SU-DHL-6 (cell line): ENCODE measurements around the gene EIF6.

Source experiments
- H2AFZ ChIP-seq: fragments of 200-600 bp; sonication (generic); 2 replicates; pipeline ENCODE4 v1.6.1; 2014; ENCODE audit warnings: low read depth, mild to moderate bottlenecking, moderate library complexity, mixed read lengths, antibody characterized with exemption, low read length; ENCODE audit not compliant: severe bottlenecking
- H3F3A ChIP-seq: fragments of 200-600 bp; shearing (Covaris generic); 2 replicates; pipeline ENCODE4 v1.6.0; 2016; ENCODE audit warnings: antibody characterized with exemption, mild to moderate bottlenecking; ENCODE audit not compliant: insufficient read depth
- H3K27ac ChIP-seq: fragments of 200-600 bp; sonication (generic); 2 replicates; pipeline ENCODE4 v1.5.1; 2016; ENCODE audit warnings: low read depth, mild to moderate bottlenecking, low read length, moderate library complexity, mixed read lengths
- H3K27me3 ChIP-seq: fragments of 200-600 bp; sonication (generic), shearing (Covaris generic); 2 replicates; pipeline ENCODE4 v1.6.0; 2014; ENCODE audit warnings: mild to moderate bottlenecking, low read length
- H3K36me3 ChIP-seq: fragments of 200-600 bp; sonication (generic); 2 replicates; pipeline ENCODE4 v1.6.1; 2014; ENCODE audit warnings: mild to moderate bottlenecking, low read length, mixed read lengths
- H3K4me2 ChIP-seq: fragments of 300-600, 200-600 bp; shearing (Covaris generic), sonication (generic); 2 replicates; pipeline ENCODE4 v1.6.0; 2014; ENCODE audit warnings: low read length, low read depth, mild to moderate bottlenecking; ENCODE audit not compliant: poor library complexity, severe bottlenecking
- H3K4me3 ChIP-seq: fragments of 200-600 bp; sonication (generic); 2 replicates; pipeline ENCODE4 v1.5.1; 2014; ENCODE audit warnings: antibody characterized with exemption, low read length, mild to moderate bottlenecking, mixed read lengths; ENCODE audit not compliant: insufficient read depth, poor library complexity, severe bottlenecking
- H3K79me2 ChIP-seq: fragments of 200-600 bp; sonication (generic); 2 replicates; pipeline ENCODE4 v1.6.1; 2014; ENCODE audit warnings: mild to moderate bottlenecking, low read length, moderate library complexity; ENCODE audit not compliant: insufficient read depth
- H3K9ac ChIP-seq: fragments of 200-600 bp; sonication (generic); 2 replicates; pipeline ENCODE4 v1.7.0; 2014; ENCODE audit warnings: mild to moderate bottlenecking, low read length
- H3K9me2 ChIP-seq: fragments of 200-600 bp; sonication (generic); replicated peaks from 2 replicates; pipeline ENCODE4 v1.6.1; 2014; ENCODE audit warnings: low read length; ENCODE audit not compliant: insufficient read depth
- H3K9me3 ChIP-seq: fragments of 200-600 bp; sonication (generic); 2 replicates; pipeline ENCODE4 v1.6.1; 2014; ENCODE audit warnings: low read length, mixed read lengths; ENCODE audit not compliant: insufficient read depth
- H4K20me1 ChIP-seq: fragments of 200-600 bp; sonication (generic); 2 replicates; pipeline ENCODE4 v1.6.1; 2014; ENCODE audit warnings: low read depth, mild to moderate bottlenecking, antibody characterized with exemption, low read length, moderate library complexity, mixed read lengths
- CTCF ChIP-seq: fragments of 200-600 bp; sonication (generic); IDR thresholded peaks from one replicate; pipeline ENCODE4 v1.5.1; 2017; ENCODE audit warnings: antibody characterized with exemption, mild to moderate bottlenecking, low read length, moderate library complexity; ENCODE audit not compliant: insufficient read depth, poor library complexity, severe bottlenecking
- EZH2phosphoT487 ChIP-seq: fragments of 200-600 bp; sonication (generic), shearing (Covaris generic); conservative IDR thresholded peaks from 2 replicates; pipeline ENCODE4 v1.6.1; 2018; ENCODE audit warnings: mild to moderate bottlenecking, antibody characterized with exemption, low read length, moderate library complexity, mixed read lengths

EIF6 gene

DNA sequence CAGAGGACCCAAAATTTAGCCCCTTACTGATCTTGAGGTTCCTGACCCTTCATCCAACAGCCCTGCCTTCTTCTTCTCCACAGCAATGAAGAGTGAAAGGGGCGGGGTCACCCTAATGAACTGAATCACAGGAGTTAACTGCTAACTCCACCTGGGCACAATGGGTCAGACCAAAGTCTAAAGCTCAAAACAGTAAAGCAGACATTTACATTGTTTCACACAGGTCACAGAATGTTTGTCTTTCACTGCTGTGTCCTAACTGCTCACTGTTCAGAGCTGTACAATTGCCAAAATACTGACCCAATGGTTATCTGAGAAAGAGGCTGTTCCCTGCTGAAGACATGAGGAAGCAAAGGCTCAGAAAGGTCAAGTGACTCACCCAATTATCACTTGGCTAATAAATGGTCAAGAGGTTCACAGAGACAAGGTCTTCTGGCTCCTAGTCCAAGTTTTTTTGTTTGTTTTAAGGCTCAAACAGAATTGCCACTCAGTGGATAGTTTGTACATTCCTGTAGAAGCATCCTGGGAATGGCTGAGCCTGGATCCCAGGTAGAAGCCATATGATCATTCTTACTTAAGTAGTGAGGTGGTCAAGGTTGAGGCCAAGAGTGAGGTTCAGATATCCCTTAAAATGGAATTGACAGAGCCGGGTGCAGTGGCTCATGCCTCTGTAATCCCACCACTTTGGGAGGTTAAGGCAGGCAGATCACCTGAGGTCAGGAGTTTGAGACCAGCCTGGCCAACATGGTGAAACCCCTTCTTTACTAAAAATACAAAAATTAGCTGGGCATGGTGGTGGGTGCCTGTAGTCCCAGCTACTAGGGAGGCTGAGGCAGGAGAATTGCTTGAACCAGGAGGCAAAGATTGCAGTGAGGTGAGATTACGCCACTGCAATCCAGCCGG, 42.8 kb upstream of the EIF6 start:
- Histone ChIP-seq H3K4me2 (no peak overlapping the region), H4K20me1 (no peaks in the 10 kb centered on the region), H3K27ac (no peak overlapping the region)

DNA sequence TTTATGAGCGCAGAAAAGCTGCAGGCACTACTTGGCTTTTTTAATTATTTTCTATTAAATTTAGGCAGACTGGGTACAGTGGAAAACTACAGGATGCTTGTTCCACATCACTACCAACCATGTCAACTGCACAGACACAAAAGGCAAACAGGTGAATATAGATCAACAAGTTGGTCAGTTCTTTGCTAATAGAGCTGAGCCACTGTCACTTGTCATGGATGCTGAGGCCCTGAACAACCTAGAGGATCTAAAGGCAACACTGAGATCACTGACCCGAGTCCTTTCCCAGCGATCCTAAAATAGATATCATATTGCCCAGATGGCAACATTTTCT, 42.1 kb upstream of the EIF6 start:
- no peak overlapping the region for H3K27ac ChIP-seq
- no peak overlapping the region for H2AFZ ChIP-seq
- no peak overlapping the region for H3K4me3 ChIP-seq
- no peaks in the 10 kb centered on the region for H3K9me3 ChIP-seq
- no peaks in the 10 kb centered on the region for H4K20me1 ChIP-seq
- no peaks in the 10 kb centered on the region for H3K27me3 ChIP-seq
- H3K4me2 ChIP-seq: no peak overlapping the region
- H3F3A ChIP-seq: no peaks in the 10 kb centered on the region
- H3K79me2 ChIP-seq: no peaks in the 10 kb centered on the region
- no peaks in the 10 kb centered on the region for H3K9me2 ChIP-seq
- H3K36me3 ChIP-seq: no peaks in the 10 kb centered on the region
- H3K9ac ChIP-seq: no peak overlapping the region
- TF ChIP-seq EZH2phosphoT487: no peak
- no peak for TF ChIP-seq CTCF

More for the DNA sequence above, 42.8 kb upstream of the EIF6 start:
- no peak overlapping the region for H2AFZ ChIP-seq
- no peak overlapping the region for H3K9ac ChIP-seq
- TF ChIP-seq CTCF (no peak), EZH2phosphoT487 (no peak)
- H3K9me2 ChIP-seq: no peaks in the 10 kb centered on the region
- no peaks in the 10 kb centered on the region for H3K79me2 ChIP-seq
- H3K27me3 ChIP-seq: no peaks in the 10 kb centered on the region
- H3K4me3 ChIP-seq: no peak overlapping the region
- H3F3A ChIP-seq: no peaks in the 10 kb centered on the region
- H3K9me3 ChIP-seq: no peaks in the 10 kb centered on the region
- no peaks in the 10 kb centered on the region for H3K36me3 ChIP-seq

- Histone ChIP-seq H3K9ac (no peak overlapping the region), H2AFZ (no peak overlapping the region), H3K36me3 (no peaks in the 10 kb centered on the region), H3K9me3 (no peaks in the 10 kb centered on the region), H3K4me2 (no peak overlapping the region), H4K20me1 (no peaks in the 10 kb centered on the region), H3K9me2 (no peaks in the 10 kb centered on the region), H3K79me2 (no peaks in the 10 kb centered on the region), H3F3A (no peaks in the 10 kb centered on the region), H3K4me3 (no peak overlapping the region), H3K27ac (no peak overlapping the region), H3K27me3 (no peaks in the 10 kb centered on the region)
- TF ChIP-seq EZH2phosphoT487 (no peak), CTCF (no peak)
Measured at GRCh38 chr20:35326021-35326739, 41.6 kb upstream of the EIF6 start.
